Neutrophil (primary cell): ENCODE data around the gene DNHD1.

ENCODE experiments used
- H3K27ac ChIP-seq: fragments of 200-600 bp; sonication (generic); 2 replicates; pipeline ENCODE4 v1.5.1; 2016; ENCODE audit warnings: mild to moderate bottlenecking, moderate library complexity
- H3K27me3 ChIP-seq: fragments of 200-600 bp; sonication (generic); 2 replicates; pipeline ENCODE4 v1.6.0; 2016; ENCODE audit warnings: mild to moderate bottlenecking
- H3K36me3 ChIP-seq: fragments of 200-600 bp; sonication (generic); 2 replicates; pipeline ENCODE4 v1.5.1; 2017
- H3K4me1 ChIP-seq, 2 experiments: fragments of 200-600 bp in 1 of 2; sonication (generic) in 1 of 2; 1 replicate in 1 of 2; 2 replicates in 1 of 2; pipeline versions ENCODE4 v1.5.1 to v1.6.1; 2013 to 2016; ENCODE audit warnings: low read depth in 1 of 2, low read length in 1 of 2, mild to moderate bottlenecking in 1 of 2, moderate library complexity in 1 of 2; ENCODE audit not compliant: control insufficient read depth in 1 of 2, insufficient read depth in 1 of 2
- H3K4me3 ChIP-seq, 2 experiments: fragments of 200-600 bp in 1 of 2; sonication (generic) in 1 of 2; 1 replicate in 1 of 2; 2 replicates in 1 of 2; pipeline ENCODE4 v1.5.1; 2013 to 2016; ENCODE audit warnings: low read depth in 1 of 2, low read length in 1 of 2, mild to moderate bottlenecking in 1 of 2, moderate library complexity in 1 of 2
- H3K9me3 ChIP-seq: fragments of 200-600 bp; sonication (generic); 2 replicates; pipeline ENCODE4 v1.5.1; 2016
- TF ChIP-seq, protein P1 (sequence below): fragments of 200-600 bp; sonication (generic); IDR thresholded peaks from 2 replicates; pipeline ENCODE4 v1.5.1; 2016; ENCODE audit warnings: antibody characterized with exemption

The DNHD1 gene

DNA sequence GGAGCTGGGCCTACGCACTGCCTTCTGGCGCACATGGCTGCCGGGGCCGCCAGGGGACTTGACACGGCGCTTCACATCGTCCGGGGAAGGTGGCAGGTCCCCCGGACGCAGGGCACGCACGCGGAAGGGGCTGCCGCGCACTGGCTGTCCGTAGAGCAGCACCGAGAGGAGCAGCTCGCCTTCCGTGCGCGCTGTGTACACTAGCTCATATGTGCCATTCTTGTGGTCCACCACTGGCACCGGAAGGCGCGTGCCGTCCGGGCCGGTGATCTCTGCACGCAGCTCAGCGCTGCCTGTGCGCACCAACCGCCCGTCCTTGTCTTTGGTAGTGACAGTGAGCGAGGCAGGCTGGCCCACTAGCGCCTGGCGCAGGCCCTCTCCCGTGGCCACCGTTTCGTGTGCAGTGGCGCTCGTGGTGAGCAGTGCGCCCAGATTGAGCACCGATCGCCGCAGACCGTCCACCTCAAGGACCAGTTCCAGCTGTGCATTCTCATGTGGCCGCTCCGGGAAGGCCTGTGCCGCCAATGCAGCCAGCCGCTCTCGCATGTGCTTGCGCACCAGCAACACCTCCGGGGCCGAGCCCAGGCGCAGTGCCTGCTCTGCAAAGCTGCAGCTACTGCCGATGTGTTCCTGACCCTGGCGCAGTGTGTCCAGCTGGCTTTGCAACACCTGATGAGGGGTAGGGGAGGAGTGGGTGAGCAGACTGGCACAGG lies 40.6 kb upstream of the DNHD1 start:
- TF ChIP-seq, protein P1, sequence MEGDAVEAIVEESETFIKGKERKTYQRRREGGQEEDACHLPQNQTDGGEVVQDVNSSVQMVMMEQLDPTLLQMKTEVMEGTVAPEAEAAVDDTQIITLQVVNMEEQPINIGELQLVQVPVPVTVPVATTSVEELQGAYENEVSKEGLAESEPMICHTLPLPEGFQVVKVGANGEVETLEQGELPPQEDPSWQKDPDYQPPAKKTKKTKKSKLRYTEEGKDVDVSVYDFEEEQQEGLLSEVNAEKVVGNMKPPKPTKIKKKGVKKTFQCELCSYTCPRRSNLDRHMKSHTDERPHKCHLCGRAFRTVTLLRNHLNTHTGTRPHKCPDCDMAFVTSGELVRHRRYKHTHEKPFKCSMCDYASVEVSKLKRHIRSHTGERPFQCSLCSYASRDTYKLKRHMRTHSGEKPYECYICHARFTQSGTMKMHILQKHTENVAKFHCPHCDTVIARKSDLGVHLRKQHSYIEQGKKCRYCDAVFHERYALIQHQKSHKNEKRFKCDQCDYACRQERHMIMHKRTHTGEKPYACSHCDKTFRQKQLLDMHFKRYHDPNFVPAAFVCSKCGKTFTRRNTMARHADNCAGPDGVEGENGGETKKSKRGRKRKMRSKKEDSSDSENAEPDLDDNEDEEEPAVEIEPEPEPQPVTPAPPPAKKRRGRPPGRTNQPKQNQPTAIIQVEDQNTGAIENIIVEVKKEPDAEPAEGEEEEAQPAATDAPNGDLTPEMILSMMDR: no peak
- H3K4me3 ChIP-seq: no peak overlapping the region
- H3K36me3 ChIP-seq: peaks cover 19% of the 10 kb centered on the region
- no peak overlapping the region for H3K27ac ChIP-seq
- H3K4me1 ChIP-seq: no peaks in the 10 kb centered on the region
- H3K27me3 ChIP-seq: no peaks in the 10 kb centered on the region
- H3K9me3 ChIP-seq: no peaks in the 10 kb centered on the region

DNA sequence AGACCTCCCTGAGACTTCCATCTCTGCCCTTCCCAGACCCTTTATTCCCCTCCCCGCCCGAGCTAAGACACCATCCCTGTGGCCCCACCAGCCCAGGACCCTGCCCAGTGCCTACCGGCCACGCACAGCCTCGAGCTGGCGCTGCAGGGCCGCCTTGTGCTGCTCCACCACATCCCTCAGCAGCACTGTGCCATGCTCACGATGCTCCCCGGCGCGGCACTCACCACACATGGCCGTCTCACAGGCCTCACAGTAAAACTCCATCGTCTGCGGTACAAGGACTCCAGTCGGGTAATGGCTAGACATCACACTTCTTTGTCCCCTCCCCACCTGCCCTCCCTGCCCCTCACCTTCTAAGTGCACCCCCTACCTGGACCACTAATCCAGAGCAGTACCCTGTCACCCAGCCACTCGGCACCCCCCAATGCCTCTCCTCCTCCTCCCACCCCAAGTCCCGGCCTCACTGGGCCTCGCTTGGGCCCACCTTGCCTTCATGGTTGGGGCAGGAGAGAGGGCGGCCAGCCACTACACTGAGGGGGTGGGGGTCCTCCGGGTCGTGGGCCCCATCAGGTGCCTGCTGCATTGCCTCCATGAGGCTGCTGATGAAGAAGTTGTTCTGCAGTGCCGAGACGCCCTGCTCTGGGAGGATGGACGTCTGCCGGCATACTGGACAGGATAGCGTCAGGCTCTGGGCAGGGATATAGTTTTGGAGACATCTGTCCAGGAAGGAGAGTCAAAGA lies 39.3 kb upstream of the DNHD1 start:
- peaks cover 19% of the 10 kb centered on the region for H3K36me3 ChIP-seq
- H3K9me3 ChIP-seq: no peaks in the 10 kb centered on the region
- no peaks in the 10 kb centered on the region for H3K4me1 ChIP-seq
- no peak overlapping the region for H3K4me3 ChIP-seq
- H3K27ac ChIP-seq: no peak overlapping the region
- no peaks in the 10 kb centered on the region for H3K27me3 ChIP-seq
- TF ChIP-seq, protein P1: no peak

DNA sequence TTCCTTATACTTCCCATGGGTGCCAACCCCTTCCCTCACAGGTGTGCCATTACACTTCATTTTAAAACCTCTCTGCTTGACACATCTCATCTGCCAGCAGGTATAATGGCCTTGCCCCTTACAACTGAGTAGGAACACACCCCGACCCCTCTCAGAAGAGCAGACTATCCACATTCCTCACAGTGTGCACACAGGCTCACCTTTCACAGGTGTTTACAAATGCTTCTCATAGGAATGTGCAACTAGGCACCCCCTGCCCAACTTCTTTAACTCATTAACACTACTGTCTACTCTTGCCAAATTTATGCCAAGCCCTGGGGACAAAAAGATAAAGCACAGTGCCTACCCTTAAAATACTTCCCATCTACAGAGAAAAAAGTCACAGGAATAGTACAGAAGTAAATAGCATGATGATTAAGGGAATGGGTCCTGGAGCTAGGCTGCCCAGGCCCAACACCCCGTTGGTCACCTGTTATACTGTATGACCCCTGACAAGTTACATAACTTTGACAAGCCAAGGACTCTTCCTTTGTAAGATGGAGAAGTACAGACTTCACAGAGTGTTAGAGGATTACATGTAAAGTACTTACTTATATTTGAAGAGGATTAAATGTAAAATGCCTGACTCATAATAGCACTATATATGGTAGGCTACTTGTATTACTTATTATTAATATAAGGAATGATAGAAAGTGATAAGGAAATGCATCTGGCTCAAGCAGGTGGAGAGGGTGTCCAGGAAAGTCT lies 38.6 kb upstream of the DNHD1 start:
- H3K27me3 ChIP-seq: no peaks in the 10 kb centered on the region
- H3K9me3 ChIP-seq: no peaks in the 10 kb centered on the region
- no peak overlapping the region for H3K27ac ChIP-seq
- H3K4me1 ChIP-seq: no peaks in the 10 kb centered on the region
- TF ChIP-seq, protein P1: no peak
- H3K4me3 ChIP-seq: no peak overlapping the region
- H3K36me3 ChIP-seq: peaks cover 19% of the 10 kb centered on the region

DNA sequence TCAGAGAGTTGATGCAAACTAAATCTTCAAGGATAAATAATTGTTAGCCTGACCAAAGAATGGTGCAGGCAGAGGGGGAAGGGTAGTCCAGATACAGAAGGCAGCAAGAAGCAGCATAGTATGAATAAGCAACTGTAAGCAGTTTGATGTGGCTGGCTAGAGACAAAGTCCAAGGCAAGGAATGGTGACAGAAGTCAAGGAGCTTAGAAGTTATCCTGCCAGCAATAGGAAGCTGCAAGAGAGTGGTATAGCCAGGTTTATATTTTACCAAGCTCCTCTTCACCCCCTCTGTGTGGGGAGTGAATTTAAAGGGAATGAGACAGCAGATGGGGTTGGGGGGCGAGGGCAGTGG lies 38.0 kb upstream of the DNHD1 start:
- H3K27me3 ChIP-seq: no peaks in the 10 kb centered on the region
- H3K9me3 ChIP-seq: no peaks in the 10 kb centered on the region
- H3K4me1 ChIP-seq: no peaks in the 10 kb centered on the region
- no peak overlapping the region for H3K27ac ChIP-seq
- no peak overlapping the region for H3K4me3 ChIP-seq
- TF ChIP-seq, protein P1: no peak
- peaks cover 19% of the 10 kb centered on the region for H3K36me3 ChIP-seq

DNA sequence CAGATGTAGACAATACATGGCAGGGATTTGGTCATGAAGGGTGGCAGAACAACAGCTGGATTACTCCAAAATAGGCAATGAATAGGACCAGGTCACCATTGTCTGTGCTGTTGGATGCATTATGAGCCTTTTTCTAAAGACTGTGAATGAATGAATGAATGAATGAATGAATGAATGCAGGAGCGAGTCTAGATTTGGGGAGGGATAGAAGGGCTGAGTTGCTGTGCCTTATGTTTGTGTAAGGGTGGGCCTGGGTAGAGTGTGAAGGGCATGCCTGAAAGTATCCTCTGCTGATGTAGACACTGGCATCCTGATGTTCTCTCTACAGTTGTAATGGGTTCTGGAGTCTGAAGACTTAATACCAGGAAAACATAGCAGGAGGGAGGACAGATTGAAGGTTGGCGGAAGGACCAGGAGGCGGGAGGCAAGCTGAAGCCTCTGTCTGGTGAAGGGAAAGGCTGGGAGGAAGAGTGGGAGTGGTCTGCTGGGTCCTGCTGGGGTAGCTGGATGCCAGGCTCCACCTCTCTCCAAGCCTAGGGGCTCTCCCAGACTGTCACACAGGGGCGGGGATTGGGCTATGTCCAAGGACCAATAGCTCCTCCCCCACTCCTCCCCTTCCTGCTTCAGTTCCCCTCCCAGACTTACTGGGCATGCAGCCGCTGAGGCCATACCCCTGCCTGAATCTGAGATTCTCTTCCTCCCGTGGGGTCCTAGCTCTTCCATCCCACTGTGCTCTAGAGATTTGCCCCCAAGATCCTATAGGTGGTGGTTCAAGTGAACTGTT lies 28.2 kb upstream of the DNHD1 start:
- Histone ChIP-seq H3K4me1 (peaks cover 15 to 19% of the 10 kb centered on the region in 2 experiments), H3K36me3 (no peaks in the 10 kb centered on the region), H3K9me3 (no peaks in the 10 kb centered on the region), H3K4me3 (no peak overlapping the region), H3K27ac (no peak overlapping the region), H3K27me3 (no peaks in the 10 kb centered on the region)
- TF ChIP-seq, protein P1: no peak
